T-helper 9 cell (primary cell): ENCODE data around the gene AHDC1.
A peak's percentile ranks its signal among the peaks of the same experiment; 100 is the strongest.
"Not testable (repeated sequence)": the region's sequence is repeated elsewhere in the genome, so short reads cannot be mapped to it uniquely, and the experiment has no call there.

ENCODE experiments used
- DNase-seq: peaks from one replicate; pipeline ENCODE4 v3.0.0-alpha.2; 2020

AHDC1 gene

GRCh38 chr1:27506703-27507102, 97.2 kb downstream of the AHDC1 start:
- no peak for DNase-seq

DNA sequence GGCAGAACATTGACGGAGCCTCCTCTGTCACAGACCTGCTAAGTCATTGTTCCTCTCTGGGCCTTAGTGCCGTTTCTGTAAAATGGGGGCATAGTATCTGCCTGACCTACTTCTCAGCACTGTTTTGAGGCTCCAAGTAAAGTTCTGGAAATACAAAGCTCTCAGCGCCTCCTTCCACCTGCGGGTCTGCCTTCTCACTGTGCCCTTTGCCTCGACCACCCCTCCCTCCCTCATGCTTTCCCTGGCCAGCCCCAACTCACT, 98.6 kb downstream of the AHDC1 start:
- no peak for DNase-seq

DNA sequence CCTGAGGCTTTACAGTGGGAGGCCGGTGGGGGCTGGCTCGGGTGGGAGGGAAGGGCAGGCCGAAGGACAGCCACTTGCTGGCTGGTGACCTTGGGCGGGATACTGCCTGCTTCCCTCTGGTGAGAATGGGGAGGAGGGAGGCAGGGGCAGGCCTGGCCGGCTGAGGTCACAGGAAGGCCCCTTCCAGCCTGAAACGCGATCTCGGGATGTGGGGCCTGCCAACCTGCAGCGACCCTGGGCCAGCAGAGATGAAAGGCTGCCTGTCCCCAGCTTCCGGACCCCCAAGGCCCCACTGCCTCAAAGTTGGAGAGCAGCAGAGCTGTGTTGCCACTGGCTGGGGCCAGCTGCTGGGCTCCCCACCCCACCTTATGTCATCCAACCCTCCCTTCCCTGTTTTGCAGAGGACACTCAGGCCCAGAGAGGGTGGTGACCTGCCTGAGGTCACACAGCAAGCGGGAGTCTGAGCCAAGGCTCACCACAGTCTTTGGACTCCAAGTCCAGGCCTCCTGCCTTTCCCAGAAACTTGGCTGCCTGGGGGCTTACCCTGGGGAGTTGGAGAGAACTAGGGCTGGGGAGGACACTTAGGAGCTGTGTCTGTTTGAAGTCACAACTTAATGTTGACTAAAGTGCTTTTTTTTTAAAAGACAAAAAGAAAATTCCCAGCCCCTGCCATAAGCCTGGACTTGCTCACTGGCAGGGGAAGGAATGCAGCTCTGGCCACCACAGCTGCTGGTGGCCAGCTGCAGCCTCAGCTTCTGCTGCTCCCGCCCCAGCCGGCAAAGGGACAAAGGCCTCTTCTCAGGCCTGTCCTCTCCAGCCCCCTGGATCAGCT, 99.1 kb downstream of the AHDC1 start:
- DNase-seq: no peak

GRCh38 chr1:27503844-27504587, 99.9 kb downstream of the AHDC1 start:
- DNase-seq: no peak

GRCh38 chr1:27503033-27503432, 100.9 kb downstream of the AHDC1 start:
- no peak for DNase-seq

DNA sequence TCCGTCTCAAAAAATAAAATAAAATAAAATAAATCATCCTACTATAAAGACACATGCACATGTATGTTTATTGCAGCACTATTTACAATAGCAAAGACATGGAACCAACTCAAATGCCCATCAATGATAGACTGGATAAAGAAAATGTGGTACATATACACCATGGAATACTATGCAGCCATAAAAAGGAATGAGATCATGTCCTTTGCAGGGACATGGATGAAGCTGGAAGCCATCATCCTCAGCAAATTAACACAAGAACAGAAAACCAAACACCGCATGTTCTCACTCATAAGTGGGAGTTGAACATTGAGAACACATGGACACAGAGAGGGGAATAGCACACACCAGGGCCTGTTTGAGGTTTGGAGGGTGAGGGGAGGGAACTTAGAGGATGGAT, 102.8 kb downstream of the AHDC1 start:
- not testable (repeated sequence) for DNase-seq

GRCh38 chr1:27499142-27499541, 104.8 kb downstream of the AHDC1 start:
- no peak for DNase-seq

- DNase-seq: no peak
These were observed 107.3 kb downstream of the AHDC1 start for GRCh38 chr1:27496604-27497155.

DNA sequence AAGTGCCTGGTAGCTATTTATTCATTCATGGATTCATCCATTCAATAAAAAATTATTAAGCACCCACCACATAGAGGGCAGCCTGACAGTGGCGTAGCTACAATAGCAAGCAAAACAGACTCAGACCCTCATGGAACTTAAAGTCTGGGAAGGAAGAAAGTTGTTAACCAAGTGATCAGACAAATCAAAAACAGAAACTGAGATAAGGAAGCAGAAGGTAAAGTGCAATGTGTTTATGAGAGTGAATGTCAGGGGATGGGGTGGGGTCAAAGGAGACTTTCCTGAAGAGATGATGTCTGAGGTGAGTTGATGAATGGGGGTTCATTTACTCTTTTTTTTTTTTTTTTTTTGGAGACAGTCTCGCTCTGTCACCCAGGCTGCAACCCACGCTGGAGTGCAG, 111.1 kb downstream of the AHDC1 start:
- no peak for DNase-seq

DNA sequence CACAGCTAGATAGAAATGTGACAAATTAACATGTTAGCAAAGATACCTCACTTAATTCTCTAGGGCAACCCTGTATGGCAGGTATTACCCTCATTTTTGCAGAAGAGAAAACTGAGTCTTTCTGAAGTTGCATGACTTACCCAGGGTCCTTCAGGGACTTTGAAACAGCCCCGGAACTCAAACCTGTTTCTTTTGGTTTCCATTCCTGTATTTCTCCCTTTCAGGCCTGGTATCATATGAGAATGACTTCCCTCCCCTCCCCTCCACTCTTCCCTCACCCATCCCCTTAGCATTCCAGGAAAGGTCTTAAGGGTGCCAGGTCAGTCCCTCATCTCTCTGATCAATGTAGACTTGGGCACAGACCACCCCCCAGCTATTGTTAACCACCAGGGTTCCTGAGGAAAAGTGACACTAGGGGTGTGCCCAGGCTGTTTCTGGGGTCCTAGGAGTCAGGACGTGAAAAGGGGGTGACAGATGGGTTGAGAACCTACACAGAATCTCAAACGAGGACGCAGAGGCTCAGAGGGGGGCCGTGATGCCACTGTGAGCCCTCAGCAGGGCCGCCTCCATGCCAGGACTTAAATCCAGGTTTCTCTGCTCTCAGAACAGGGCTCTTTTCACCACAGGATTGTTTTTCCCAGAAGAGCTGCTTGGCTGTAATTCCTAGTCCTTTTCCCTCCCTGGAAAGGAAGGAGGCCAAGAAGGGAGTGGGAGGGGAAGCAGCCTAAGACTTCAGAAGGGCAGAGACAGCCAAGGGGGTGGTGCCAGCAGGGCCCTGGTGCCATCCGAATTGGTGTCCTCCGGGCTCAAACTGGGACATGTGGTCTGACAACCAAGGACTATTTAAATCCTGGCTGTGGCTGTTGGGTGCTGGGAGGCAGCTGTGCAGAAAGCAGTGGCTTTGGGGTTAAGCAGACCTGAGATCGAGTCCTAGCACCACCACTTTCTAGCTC, 111.9 kb downstream of the AHDC1 start:
- no peak for DNase-seq

DNA sequence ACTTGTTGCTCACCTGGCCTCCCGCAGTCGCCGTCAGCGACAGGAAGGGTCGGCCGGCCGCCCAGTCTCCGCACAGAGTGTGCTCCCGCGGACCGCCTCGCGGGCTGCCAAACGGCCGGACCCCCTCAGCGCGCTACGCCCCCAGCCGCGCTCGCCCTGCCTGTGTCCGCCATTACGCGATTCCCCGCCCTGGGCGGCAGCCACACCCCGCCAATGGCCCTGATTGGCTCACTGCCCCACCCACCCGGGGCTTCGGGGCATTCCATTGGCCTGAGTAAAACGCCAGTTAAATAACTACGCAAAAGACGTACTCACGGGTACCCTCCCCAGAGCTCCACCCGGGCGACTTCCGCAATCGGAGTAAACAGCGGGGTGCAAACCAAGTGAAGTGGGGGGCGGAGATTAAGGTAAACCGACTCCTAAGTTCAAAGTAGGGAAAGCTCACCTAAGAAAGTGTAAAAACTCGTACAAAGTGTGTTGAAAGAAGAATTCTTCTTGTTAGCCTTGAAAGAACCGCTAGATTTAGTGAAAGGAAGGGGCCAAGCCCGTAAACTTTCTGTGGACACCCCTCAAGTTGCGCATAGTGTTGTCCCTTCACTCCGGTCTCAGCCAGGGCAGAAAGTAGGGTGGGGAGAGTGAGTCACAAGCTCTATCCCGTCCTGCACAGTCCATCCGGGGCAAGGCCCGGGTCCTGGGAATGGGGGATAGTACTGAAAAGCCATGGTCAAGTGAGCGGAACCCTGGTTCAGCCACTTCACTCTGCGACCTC, 113.8 kb downstream of the AHDC1 start, which contains the start of gene WASF2:
Gene WASF2, minus strand, starts transcription at position 195 of the 769 bp plus-strand sequence. CDS start 61,277 bp downstream, outside the sequence.
- peak; percentile 93 for DNase-seq

DNA sequence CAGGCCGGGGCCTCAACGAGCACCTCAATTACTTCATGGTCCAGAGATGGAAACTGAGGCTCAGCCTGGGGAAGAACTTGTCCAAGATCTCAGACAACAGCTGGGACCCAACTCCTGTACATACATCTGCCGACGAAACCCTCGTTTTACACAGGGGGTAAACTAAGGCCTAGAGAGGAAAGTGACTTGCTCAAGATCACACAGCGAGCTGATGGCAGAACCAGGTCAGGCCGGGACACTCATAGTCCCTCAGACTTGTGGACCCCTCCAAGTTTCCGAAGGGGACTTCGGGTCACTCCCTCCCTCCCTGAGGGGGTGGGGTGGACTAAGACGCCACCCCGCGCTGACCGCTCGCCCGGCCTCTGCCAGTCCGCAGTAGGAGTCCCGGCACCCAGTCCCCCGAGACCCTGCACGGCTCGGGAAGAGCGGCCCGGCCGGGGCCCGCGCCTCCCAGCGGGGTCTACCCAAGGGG, 114.4 kb downstream of the AHDC1 start:
- DNase-seq: peak; percentile 5

DNA sequence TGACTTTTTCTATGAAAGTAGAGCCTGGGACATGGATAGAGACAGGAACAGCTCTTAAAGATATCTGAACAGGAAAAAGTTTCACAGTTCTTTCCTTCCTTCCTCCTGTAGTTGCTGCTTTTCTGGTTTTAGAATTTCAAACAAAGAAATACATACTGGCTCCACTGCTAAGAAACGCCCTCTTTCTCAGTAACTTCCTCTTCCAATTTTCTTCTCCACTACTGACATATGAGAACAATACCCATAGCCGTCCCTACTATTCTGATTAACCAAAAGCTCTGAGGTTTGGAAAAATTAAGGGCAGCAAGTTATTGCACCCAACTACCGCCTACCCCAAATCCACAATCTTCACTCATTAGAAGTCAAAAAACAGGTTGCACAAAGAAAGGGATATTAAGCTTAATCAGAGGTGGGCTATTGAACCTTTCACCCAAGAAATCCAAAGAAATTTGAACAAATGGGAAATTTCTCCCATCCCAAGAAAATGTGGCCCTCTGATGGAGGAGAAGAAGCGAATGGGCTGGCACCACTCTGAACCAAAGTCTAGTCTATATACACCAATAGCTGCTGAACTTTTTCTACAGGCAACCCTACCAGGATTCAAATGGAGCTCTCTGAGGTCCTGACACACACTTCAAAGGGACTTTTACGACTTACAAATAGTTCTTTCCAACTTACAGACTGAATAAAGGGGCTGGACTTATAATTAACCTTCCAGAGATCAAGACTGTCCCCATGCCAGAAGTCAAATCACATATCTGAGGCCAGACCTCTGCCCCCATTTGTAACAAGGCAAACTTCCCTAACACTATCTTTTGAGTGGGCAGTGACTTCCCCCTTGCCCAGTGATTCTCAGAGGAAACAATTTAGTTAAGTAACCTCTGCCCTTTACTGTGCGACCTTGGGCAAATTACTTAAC, 115.7 kb downstream of the AHDC1 start:
- no peak for DNase-seq

DNA sequence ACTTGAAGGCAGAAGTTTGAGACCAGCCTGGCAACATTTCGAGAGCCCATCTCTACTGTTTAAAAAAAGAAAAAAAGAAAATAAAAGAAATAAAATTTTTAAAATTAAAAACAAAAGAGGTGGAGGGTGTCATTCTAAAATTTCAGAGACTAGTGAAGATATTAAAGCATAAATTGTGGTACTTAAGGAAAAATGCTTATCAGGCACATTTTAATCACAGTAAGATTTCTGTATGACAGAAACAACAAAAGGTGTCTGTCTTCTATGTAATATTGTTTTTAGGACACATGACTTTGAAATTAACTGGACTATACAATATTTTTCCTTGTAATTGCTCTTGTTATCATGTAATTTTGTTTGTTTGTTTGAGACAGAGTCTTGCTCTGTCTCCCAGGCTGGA, 118.6 kb downstream of the AHDC1 start:
- no peak for DNase-seq
